ENCODE data around the gene ZMYND10.

Gene ZMYND10

DNA sequence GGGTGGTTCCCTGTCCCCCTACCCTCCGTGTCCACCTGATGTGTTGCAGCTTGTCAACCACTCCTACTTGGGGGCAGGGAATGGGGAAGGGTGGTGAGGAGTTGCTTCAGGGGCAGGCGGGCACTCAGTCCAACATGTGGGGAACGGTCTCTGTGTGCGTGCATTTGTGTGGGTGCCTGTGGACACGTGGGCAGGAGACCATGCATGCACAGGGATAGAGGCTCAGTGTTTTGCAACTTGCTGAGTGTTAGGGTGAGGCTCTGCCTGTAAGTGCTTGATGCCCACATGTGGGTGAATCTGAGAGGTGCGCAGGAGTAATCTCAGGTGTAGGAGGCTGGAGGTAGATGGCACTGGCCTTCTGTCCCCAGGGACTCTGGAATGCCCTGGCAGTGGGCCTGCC lies 38.2 kb upstream of the ZMYND10 start:
- no peak for FAIRE-seq
- TF ChIP-seq SPI1 (IDR thresholded peaks at IDR 0.05; ENCODE audit: low read depth, low read length) (no peak), TAF1 (IDR thresholded peaks at IDR 0.05; ENCODE audit: low read depth, low read length) (no peak), PAX5 (IDR thresholded peaks at IDR 0.05; ENCODE audit: insufficient read depth, low read length, severe bottlenecking) (no peak), POLR2A (IDR thresholded peaks at IDR 0.05; ENCODE audit: low read depth, low read length) (no peak), POLR2AphosphoS5 (IDR thresholded peaks at IDR 0.05; ENCODE audit: low read depth, low read length) (no peak), POU2F2 (IDR thresholded peaks at IDR 0.05; ENCODE audit: low read depth, low read length) (no peak)
- no peak for DNase-seq (ENCODE audit: insufficient read length, low spot score)

DNA sequence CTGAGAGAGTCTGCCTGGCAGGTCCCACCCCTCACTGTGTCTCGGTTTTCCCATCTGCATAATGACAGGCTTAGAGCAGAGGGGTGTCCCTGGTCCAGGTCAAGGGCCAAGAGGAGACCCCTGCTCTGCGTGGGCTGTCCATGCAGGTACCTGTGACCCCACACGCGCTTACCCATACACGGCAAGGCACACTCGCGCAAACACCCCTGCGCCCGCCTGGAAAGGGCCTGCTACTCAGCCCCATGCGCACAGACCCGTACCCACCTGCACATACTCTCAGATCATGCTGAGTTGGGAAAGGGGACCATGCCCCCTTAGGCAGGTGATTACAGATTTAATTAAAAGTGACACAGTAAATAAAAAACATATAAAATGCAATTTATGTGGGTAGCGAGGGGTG lies 37.2 kb upstream of the ZMYND10 start:
- TF ChIP-seq PAX5 (IDR thresholded peaks at IDR 0.05; ENCODE audit: insufficient read depth, low read length, severe bottlenecking) (no peak), SPI1 (IDR thresholded peaks at IDR 0.05; ENCODE audit: low read depth, low read length) (no peak), POLR2AphosphoS5 (IDR thresholded peaks at IDR 0.05; ENCODE audit: low read depth, low read length) (no peak), POU2F2 (IDR thresholded peaks at IDR 0.05; ENCODE audit: low read depth, low read length) (no peak), POLR2A (IDR thresholded peaks at IDR 0.05; ENCODE audit: low read depth, low read length) (no peak), TAF1 (IDR thresholded peaks at IDR 0.05; ENCODE audit: low read depth, low read length) (no peak)
- no peak for FAIRE-seq
- DNase-seq (ENCODE audit: insufficient read length, low spot score), result no peak

DNA sequence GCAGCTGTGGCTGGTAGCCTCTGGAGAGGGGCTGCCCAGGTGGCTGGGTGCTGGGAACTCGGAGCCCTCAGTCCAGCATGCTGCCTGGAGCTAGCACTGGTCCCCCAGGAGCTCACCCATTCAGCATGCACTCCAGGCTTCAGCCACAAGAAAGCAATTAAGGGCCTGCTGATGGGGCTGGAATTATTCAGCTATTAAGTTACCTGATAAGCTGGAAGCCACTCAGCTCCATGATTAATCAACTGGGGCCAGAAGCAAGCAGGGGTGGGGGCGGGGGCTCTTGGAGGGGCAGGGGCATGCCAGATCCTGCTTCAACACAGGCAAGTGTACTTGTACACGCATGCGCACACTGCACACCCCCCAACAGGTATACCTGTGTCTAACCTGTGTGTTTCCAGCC lies 35.9 kb upstream of the ZMYND10 start:
- FAIRE-seq (no peak), DNase-seq (ENCODE audit: insufficient read length, low spot score) (no peak)
- TF ChIP-seq PAX5 (IDR thresholded peaks at IDR 0.05; ENCODE audit: insufficient read depth, low read length, severe bottlenecking) (no peak), POLR2AphosphoS5 (IDR thresholded peaks at IDR 0.05; ENCODE audit: low read depth, low read length) (no peak), SPI1 (IDR thresholded peaks at IDR 0.05; ENCODE audit: low read depth, low read length) (no peak), POLR2A (IDR thresholded peaks at IDR 0.05; ENCODE audit: low read depth, low read length) (no peak), TAF1 (IDR thresholded peaks at IDR 0.05; ENCODE audit: low read depth, low read length) (no peak), POU2F2 (IDR thresholded peaks at IDR 0.05; ENCODE audit: low read depth, low read length) (no peak)

DNA sequence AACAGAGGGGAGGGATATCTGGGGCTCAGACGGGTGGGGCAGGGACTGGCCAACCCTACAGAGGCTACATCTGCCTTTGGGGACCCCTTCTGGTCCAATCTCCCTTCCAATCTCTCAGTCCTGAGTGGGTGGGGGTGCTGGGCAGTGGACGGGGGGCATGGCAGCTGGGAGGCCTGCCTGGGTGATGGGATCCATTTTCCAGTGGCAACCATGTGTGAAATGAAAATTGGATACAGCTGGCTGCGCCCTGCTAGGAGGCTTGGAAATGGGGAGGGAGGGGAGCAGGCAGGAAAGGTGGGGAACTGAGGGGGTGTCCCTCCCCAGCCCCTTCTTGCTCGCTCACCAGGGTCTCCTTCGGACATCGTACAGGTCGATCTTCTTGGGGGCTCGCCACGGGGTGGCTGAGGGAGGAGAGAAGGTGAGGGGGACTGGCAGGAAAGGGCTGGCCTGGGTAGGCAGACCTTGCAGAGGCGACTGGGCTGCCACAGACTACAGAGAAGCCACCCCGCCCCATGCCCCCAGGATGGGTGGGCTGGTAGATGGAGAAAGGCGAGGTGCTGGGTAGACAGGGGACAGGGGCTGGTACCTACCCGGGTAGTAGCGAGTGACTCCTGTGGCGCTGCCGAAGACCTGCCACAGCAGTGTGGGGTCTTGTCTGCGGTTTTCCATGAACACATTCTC lies 35.0 kb upstream of the ZMYND10 start:
- TF ChIP-seq TAF1 (IDR thresholded peaks at IDR 0.05; ENCODE audit: low read depth, low read length) (no peak), SPI1 (IDR thresholded peaks at IDR 0.05; ENCODE audit: low read depth, low read length) (no peak), POLR2AphosphoS5 (IDR thresholded peaks at IDR 0.05; ENCODE audit: low read depth, low read length) (no peak), POU2F2 (IDR thresholded peaks at IDR 0.05; ENCODE audit: low read depth, low read length) (no peak), POLR2A (IDR thresholded peaks at IDR 0.05; ENCODE audit: low read depth, low read length) (no peak), PAX5 (IDR thresholded peaks at IDR 0.05; ENCODE audit: insufficient read depth, low read length, severe bottlenecking) (no peak)
- DNase-seq (ENCODE audit: insufficient read length, low spot score) (no peak), FAIRE-seq (no peak)

DNA sequence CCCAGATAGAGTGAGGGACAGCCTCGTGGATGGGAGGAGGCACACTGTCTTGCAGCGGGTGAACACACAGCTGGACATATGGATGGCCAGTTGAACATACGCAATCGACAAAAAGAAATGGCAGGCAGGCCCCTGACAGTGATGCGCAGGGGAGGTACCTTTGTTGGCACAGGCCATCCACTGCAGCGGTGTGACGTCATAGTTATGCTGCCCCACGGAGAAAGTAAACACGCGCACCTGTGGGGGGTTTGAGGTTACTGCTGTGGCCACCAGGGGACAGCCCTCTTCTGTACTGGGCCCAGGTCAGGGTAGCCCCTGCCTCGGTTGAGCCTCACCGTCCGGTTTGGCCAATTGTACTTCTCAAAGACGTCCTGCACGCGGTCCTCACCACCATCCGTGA lies 33.2 kb upstream of the ZMYND10 start:
- FAIRE-seq (no peak), DNase-seq (ENCODE audit: insufficient read length, low spot score) (no peak)
- no peak for TF ChIP-seq TAF1 (IDR thresholded peaks at IDR 0.05; ENCODE audit: low read depth, low read length)
- no peak for TF ChIP-seq SPI1 (IDR thresholded peaks at IDR 0.05; ENCODE audit: low read depth, low read length)
- no peak for TF ChIP-seq POU2F2 (IDR thresholded peaks at IDR 0.05; ENCODE audit: low read depth, low read length)
- no peak for TF ChIP-seq POLR2AphosphoS5 (IDR thresholded peaks at IDR 0.05; ENCODE audit: low read depth, low read length)
- no peak for TF ChIP-seq POLR2A (IDR thresholded peaks at IDR 0.05; ENCODE audit: low read depth, low read length)
- no peak for TF ChIP-seq PAX5 (IDR thresholded peaks at IDR 0.05; ENCODE audit: insufficient read depth, low read length, severe bottlenecking)

DNA sequence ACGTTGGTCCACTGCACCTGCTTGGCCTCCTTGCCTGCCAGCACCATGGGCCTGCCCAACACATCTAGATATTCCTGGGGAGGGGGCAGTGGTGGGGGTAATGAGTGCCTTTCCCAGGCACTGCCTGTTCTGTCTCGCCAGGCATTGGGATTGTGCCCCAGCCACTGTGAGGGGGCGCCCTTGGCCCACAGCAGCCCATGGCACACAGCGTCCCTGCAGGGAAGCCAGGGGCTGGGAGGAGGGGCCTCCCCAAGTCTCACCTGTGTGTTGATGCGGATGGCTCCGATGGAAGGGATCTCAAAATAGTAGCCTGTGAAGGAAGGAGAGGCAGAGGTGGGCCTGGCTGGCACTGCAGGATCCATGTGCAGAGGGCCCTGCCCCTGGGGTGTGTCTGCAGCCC lies 32.5 kb upstream of the ZMYND10 start:
- TF ChIP-seq POLR2A (IDR thresholded peaks at IDR 0.05; ENCODE audit: low read depth, low read length), result no peak
- FAIRE-seq (no peak), DNase-seq (ENCODE audit: insufficient read length, low spot score) (no peak)

DNA sequence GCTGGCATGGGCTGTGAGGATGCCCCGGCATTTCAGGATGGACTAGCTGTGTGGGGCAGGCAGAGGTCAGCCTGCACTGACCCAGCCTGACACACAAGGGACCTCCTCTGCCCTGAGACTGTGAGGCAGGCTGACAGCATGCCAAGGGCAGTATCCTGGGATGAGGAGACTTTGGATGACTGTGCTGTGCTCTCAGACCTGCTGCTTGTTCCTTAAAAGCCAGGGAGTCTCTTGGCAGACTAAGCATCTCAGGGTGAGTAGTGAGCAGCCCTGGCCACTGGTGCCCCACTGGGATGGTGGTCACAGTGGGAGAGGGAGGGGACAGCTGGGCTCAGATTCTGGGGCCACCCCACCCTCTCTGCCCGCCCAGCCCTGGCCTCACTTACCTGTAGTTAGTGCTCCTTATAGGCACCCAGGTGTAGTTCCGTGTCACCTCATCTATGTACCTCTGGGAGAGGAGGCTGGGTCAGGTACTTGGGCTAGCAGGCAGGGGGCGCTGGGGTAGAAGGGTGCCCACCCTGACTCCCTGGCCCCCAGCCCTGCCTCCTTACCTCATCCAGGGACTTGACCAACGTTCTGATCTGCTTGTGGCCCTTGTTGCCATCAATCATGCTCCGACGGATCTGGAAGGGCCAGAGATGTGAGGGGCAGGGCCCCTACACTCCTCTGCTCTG lies 29.9 kb upstream of the ZMYND10 start:
- FAIRE-seq (no peak), DNase-seq (ENCODE audit: insufficient read length, low spot score) (no peak)
- TF ChIP-seq POU2F2 (IDR thresholded peaks at IDR 0.05; ENCODE audit: low read depth, low read length) (no peak), POLR2AphosphoS5 (IDR thresholded peaks at IDR 0.05; ENCODE audit: low read depth, low read length) (no peak), PAX5 (IDR thresholded peaks at IDR 0.05; ENCODE audit: insufficient read depth, low read length, severe bottlenecking) (no peak), POLR2A (IDR thresholded peaks at IDR 0.05; ENCODE audit: low read depth, low read length) (no peak), SPI1 (IDR thresholded peaks at IDR 0.05; ENCODE audit: low read depth, low read length) (no peak), TAF1 (IDR thresholded peaks at IDR 0.05; ENCODE audit: low read depth, low read length) (no peak)

DNA sequence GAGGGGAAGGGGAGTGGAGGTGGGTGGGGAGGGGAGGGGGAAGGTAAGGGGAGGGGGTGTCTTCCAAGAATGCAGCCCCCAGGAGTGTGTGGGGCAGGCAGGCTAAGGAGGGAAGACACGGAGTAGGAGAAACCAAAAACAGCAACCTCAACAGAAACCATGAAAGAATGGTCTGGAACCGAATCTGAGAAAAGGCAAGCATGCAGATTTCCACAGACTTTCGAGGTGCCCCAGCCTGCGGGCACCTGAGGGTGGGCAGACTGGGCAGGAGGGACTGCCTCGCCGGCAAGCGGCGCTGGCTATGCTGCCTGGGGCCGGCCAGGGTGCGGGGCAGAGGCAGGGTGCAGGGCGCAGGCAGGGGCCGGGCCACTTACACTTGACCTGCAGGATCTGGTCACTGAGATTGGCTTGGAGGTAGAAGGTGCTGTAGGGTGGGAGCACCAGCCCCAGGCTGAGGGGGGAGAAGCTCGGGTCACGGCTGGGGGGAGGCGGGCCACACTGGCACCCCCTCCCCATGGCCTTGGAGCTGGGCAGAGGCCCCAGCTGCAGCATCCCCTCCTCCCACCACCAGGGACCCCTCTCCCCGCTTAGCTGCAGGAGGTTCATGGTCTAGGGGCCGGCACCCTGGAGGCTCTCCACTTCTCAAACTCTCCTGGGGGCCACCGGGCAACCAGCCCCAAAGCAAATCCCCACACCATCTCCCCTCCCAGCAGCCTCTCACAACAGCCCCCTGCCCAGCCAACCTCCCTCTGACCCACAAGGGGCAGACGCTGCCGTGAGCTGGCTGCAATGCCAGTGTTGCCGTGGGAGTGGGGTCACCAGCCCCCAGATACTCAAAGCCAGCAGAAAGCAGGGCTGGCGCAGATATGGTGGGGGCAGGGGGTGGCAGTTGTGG lies 29.1 kb upstream of the ZMYND10 start:
- FAIRE-seq, result no peak
- DNase-seq (ENCODE audit: insufficient read length, low spot score), result no peak
- TF ChIP-seq POLR2A (IDR thresholded peaks at IDR 0.05; ENCODE audit: low read depth, low read length), result no peak
- TF ChIP-seq TAF1 (IDR thresholded peaks at IDR 0.05; ENCODE audit: low read depth, low read length), result no peak
- no peak for TF ChIP-seq POLR2AphosphoS5 (IDR thresholded peaks at IDR 0.05; ENCODE audit: low read depth, low read length)
- TF ChIP-seq POU2F2 (IDR thresholded peaks at IDR 0.05; ENCODE audit: low read depth, low read length), result no peak

All from GM12891 (cell line).